G401.6 (cell line): ENCODE measurements around the gene TBC1D32.
"Not testable (repeated sequence)": the region's sequence is repeated elsewhere in the genome, so short reads cannot be mapped to it uniquely, and the experiment has no call there.

Source experiments
- FAIRE-seq: peaks from 2 replicates; lab custom pipeline; 2012; peaks lifted over from hg19 to GRCh38; lab: Jason Lieb, UNC

TBC1D32 gene

DNA sequence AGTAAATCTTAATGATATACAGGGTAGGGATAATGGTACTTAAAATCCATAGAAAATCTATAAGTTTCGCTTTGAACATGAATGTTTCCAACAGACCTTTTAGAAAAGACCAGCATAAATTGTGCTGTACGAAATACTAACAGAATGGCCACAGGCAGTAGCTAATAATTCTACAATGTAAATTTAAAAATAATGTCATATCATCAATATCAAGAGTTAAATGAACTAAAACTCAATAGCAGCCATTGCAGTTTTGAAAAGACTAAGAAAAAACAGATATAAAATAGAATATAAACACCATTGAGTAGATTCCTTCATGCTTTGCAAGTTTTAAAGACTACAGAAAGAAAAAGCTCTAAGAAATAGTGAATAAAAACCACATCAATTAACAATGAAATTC, 14.7 kb downstream of the TBC1D32 start:
- FAIRE-seq = no peak

- peak; percentile 99 for FAIRE-seq
These were observed 15.1 kb downstream of the TBC1D32 start for GRCh38 chr6:121319112-121319553.

DNA sequence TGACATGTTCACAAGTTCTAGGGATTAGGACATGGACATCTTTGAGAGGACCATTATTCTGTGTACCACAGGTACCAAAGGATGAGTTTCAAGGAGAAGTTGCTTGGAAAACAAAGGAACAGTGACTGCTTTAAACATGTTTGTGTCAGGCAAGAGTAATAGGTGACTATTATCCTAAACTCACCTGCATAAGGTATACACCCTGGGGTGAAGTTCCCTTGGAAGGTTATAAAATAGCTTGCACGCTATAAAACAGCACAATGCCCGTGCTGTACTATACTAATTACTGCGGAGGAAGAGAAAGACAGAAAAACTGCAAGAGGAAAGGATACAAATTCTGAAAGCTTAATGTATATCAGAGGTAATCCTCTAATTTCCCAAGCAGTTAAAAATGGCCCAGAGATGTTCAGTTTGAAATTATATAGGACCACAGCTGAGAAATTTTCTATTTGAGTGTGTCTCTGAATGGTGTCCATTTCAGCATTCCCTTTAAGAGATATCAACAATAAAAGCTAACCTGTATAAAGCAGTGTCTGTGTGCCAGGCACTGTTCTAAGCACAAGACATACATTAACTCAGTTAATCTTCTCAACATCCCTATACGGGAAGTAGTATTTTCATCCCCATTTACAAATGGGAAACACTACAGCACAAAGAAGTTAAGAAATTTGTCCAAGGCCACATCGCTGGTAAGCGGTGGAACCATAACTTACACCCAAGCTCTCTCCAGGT, 19.7 kb downstream of the TBC1D32 start:
- no peak for FAIRE-seq

DNA sequence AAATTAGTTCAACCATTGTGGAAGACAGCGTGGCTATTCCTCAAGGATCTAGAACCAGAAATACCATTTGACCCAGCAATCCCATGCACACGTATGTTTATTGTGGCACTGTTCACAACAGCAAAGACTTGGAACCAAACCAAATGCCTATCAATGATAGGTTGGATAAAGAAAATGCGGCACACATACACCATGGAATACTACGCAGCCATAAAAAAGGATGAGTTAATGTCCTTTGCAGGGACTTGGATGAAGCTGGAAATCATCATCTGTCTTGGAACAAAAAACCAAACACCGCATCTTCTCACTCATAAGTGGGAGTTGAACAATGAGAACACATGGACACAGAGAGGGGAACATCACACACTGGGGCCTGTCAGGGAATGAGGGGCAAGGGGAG, 22.5 kb downstream of the TBC1D32 start:
- not testable (repeated sequence) for FAIRE-seq

DNA sequence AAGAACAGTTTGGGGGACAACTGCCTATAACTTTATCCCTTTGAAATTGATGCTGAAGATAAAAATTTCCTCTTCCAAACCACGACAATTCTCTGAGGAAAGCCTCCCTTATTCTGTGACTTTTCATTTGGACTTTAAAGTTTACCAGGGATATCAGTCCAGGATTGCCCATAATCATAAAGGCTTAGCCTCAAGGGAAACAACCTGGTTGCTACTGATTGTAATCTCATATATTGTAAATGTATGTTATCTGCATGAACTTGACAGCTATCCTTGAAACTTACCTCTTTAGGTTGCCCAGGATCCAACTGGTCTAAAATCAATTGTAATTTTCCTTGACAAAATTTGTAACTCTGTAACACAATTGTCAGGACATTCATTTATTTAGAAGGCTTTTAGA, 23.8 kb downstream of the TBC1D32 start:
- FAIRE-seq = no peak

DNA sequence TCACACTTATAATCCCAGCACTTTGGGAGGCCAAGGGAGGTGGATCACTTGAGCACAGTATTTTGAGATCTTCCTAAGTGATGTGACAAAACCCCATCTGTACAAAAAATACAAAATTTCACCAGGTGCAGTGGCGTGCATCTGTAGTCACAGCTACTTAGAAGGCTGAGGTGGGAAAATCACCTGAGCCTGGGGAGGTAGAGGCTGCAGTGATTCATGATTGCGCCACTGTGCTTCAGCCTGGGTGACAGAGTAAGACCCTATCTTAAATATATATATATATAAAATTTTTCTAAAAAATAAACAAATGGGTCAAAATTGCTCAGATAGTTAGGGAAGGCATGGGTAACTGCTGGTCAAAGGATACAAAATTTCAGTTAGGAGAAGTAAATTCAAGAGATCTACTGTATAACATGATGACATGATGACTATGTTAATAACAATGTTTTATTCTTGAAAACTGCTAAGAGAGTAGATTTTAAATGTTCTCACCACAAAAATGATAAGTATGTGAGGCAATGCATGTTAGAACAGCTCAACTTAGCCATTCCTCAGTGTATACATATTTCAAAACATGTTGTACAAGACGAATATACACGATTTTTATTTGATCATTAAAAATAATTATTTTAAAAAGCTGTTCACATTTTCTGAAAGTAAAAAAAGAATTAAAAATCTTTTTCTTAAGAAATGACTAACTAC, 24.4 kb downstream of the TBC1D32 start:
- no peak for FAIRE-seq

DNA sequence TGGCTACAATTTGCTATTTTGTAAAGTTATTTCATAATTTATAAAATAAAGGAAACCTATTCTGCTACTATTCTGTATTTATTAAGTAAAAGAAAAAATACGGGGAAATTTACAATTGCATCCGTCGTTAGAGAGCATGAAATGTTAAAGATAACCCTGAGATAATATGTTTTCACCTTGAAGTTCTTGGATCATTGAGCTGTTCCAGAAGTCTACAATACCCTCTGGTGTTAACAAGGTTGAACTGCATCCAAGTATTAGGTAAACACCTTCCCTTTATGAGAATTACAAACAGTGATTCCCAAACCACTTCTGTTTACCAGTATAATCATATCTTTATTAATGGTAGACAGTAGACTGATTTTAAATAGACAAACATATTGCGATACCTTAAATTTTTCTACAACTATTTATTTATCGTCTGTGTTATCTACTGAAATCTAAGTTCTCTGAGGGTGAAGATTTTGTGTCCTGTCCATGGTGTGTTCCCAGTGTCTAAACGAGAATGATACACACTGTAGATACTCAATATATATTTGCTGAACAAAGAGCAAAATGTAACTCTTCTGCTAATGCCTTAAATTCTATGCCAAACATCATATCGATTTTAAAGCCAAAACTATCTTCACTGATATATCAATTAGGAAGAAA, 28.2 kb downstream of the TBC1D32 start:
- FAIRE-seq = peak; percentile 96

DNA sequence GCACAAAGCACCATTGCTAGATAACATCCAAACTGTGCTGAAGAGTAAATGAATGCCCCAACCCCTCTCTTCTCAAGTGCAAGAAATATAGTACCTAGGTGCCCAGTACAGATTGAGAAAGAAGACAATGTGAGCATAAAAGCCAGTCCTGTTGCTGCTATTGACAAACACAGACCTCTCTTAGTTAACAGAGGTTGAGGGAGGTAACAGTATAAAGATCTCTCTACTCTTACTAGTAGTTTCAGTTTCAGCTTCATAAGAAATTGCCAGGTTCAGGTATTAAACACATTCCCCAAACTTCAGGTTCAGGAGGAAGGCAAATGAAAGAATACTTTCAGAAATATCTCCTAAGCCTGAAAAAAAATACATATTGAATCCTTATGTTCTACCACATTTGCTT, 31.4 kb downstream of the TBC1D32 start:
- FAIRE-seq = no peak

- not testable (repeated sequence) for FAIRE-seq
These were observed 33.1 kb downstream of the TBC1D32 start for GRCh38 chr6:121301156-121301555.

- no peak for FAIRE-seq
These were observed 36.6 kb downstream of the TBC1D32 start for GRCh38 chr6:121297694-121298093.

GRCh38 chr6:121285041-121285440, 49.2 kb downstream of the TBC1D32 start:
- FAIRE-seq = no peak

GRCh38 chr6:121274666-121275295, 59.5 kb downstream of the TBC1D32 start:
- no peak for FAIRE-seq

DNA sequence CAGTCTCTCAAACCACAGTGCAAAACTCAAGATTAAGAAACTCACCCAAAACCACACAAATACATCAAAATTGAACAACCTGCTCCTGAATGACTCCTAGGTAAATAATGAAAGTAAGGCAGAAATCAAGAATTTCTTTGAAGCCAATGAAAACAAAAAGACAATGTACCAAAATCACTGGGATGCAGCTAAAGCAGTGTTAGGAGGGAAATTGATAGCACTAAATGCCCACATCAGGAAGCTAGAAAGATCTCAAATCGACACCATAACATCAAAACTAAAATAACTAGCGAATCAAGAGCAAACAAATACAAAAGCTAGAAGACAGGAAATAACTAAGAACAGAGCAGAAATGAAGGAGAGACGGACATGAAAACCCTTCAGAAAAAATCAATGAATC, 70.5 kb downstream of the TBC1D32 start:
- no peak for FAIRE-seq

- FAIRE-seq = no peak
These were observed 73.6 kb downstream of the TBC1D32 start for GRCh38 chr6:121260651-121261102.

DNA sequence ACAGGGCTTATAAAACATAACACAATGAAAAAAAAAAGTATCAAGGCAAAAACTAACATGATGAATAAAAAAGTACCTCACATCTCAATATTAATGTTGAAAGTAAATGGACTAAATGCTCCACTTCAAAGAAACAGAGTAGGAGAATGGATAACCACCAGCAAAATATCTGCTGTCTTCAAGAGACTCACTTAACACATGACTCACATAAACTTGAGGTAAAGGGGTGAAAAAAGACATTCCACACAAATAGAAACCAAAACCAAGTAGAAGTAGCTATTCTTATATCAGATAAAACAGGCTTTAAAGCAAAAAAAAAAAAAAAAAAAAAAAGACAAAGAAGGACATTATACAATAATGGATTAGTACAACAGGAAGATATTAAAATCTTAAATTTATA, 86.9 kb downstream of the TBC1D32 start:
- FAIRE-seq = peak; percentile 33

DNA sequence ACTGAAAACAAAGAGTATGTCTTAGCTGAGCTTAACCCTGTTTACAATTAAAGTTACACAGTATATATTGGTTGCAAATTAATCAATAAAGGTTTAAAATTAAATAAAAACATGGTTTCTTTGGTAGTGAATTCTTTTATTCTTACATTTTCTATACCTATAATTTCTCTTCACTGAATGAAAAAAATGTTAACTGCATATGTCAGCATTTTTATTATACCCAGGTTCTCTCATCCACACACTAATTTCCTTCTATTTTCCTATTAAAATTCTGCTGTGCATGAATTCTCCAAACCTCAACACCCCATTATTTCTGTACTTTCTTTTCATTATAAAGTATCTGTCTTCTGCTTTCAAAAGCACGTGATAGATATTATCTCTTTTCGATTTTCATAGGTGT, 91.9 kb downstream of the TBC1D32 start:
- FAIRE-seq = peak; percentile 6

GRCh38 chr6:121237859-121238258, 96.4 kb downstream of the TBC1D32 start:
- FAIRE-seq = no peak

GRCh38 chr6:121236984-121237383, 97.3 kb downstream of the TBC1D32 start:
- no peak for FAIRE-seq

- FAIRE-seq = no peak
These were observed 98.9 kb downstream of the TBC1D32 start for GRCh38 chr6:121235386-121235785.

DNA sequence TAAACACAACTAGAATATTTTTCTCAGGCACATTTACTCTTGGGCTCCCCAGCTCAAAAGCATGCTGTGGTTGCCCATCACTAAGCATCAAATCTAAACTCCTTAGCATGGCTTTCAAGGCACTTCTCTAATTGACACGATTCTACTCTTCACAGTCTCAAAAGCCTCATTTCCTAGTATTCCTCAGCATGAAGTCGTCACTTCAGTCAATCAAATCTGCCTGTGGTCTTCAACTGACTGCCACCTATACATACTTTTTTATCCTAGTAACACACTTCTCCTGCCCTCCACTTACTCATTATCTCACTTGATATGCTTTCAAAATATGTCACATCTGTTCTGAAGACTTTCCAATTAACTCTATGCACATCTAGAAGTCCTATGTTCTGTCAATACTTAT, 110.3 kb downstream of the TBC1D32 start:
- FAIRE-seq = no peak

GRCh38 chr6:121223212-121223611, 111.1 kb downstream of the TBC1D32 start:
- FAIRE-seq = no peak

DNA sequence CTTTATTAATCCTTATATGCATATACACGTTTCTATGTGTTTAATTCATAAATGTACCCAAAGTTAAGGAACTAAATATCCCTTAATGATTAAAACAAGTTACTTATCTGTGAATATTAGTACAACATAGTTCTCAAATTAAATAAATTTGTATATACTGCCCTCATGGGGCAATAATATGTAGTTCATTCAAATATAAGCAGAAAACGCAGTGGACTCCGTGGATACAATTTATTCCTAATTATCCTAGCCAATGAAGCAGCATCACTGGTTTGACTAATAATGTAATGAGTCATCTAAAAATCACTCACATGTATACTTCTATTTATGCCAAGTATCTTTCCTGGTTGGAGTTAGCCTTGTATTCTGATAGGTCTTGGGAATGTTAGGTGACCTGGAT, 111.6 kb downstream of the TBC1D32 start:
- FAIRE-seq = no peak

DNA sequence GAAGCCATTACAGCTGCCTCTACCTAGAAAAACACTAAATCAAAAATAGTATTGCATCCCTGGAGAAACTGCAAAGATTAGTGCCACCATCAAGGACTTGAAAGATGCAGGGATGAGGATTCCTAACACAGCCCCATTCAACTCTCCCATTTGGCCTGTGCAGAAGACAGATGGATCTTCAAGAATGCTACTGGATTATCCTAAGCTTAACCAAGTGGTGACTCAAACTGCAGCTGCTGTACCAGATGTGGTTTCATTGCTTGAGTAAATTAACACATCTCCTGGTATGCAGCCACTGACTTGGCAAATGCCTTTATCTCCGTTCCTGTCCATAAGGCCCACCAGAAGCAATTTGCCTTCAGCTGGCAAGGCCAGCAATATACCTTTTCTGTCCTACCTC, 117.4 kb downstream of the TBC1D32 start:
- no peak for FAIRE-seq
